GM19351 (cell line): ENCODE measurements around the gene AACS.

Source experiments
- ATAC-seq: cut with Tn5 transposase; IDR thresholded peaks from one replicate; pipeline ENCODE4 v1.9.1; 2021; ENCODE audit warnings: mild to moderate bottlenecking, moderate library complexity; ENCODE audit not compliant: unreplicated experiment

Gene AACS

GRCh38 chr12:125183187-125184067 is 118.2 kb downstream of the AACS start:
- ATAC-seq = peak; percentile 63

- no peak for ATAC-seq
These were observed 119.2 kb downstream of the AACS start for GRCh38 chr12:125184213-125184967.

- no peak for ATAC-seq
These were observed 120.1 kb downstream of the AACS start for GRCh38 chr12:125185311-125185739.

GRCh38 chr12:125185740-125186470 is 120.7 kb downstream of the AACS start, which contains the start of gene TMEM132B:
Gene TMEM132B (plus strand): TSS chr12:125186386.
- peak; percentile 70 for ATAC-seq

- ATAC-seq = peak; percentile 20
These were observed 121.4 kb downstream of the AACS start for GRCh38 chr12:125186471-125187147.

- no peak for ATAC-seq
These were observed 122.0 kb downstream of the AACS start for GRCh38 chr12:125187148-125187745.

GRCh38 chr12:125187780-125188741 is 122.8 kb downstream of the AACS start:
- ATAC-seq = no peak

GRCh38 chr12:125189015-125189414 is 123.8 kb downstream of the AACS start:
- ATAC-seq = no peak

GRCh38 chr12:125189502-125189901 is 124.3 kb downstream of the AACS start:
- ATAC-seq = no peak

GRCh38 chr12:125191361-125192087 is 126.3 kb downstream of the AACS start:
- ATAC-seq = no peak

GRCh38 chr12:125192690-125193221 is 127.5 kb downstream of the AACS start:
- ATAC-seq = no peak
